ENCODE measurements around the gene NRDC.

NRDC gene

GRCh38 chr1:51799372-51799771 lies 79.2 kb downstream of the NRDC start:
- Histone ChIP-seq H3K4me1 (no peaks in the 10 kb centered on the region), H3K36me3 (replicated peaks) (peaks cover 34% of the 10 kb centered on the region), H3K9me3 (no peaks in the 10 kb centered on the region), H3K4me3 (no peak overlapping the region), H3K27me3 (ENCODE audit: low read depth) (no peaks in the 10 kb centered on the region)
- DNase-seq (ENCODE audit: low spot score in 2 of 2): no peak
- in situ Hi-C loops (cut with MboI; ENCODE audit: low sequenced_read_pairs): no loop called here

- Histone ChIP-seq H3K4me1 (no peaks in the 10 kb centered on the region), H3K36me3 (replicated peaks) (peaks cover 59% of the 10 kb centered on the region), H3K4me3 (no peak overlapping the region), H3K27me3 (ENCODE audit: low read depth) (no peaks in the 10 kb centered on the region), H3K9me3 (no peaks in the 10 kb centered on the region)
- in situ Hi-C loops (cut with MboI; ENCODE audit: low sequenced_read_pairs): no loop called here
- DNase-seq (ENCODE audit: low spot score in 2 of 2): no peak
Observed at GRCh38 chr1:51794868-51795267, 83.7 kb downstream of the NRDC start.

GRCh38 chr1:51794260-51794659 lies 84.3 kb downstream of the NRDC start:
- no peak overlapping the region for H3K4me3 ChIP-seq
- in situ Hi-C loops (cut with MboI; ENCODE audit: low sequenced_read_pairs): no loop called here
- no peaks in the 10 kb centered on the region for H3K27me3 ChIP-seq (ENCODE audit: low read depth)
- H3K9me3 ChIP-seq: no peaks in the 10 kb centered on the region
- H3K36me3 ChIP-seq (replicated peaks): peaks cover 65% of the 10 kb centered on the region
- H3K4me1 ChIP-seq: no peaks in the 10 kb centered on the region
- DNase-seq (ENCODE audit: low spot score in 2 of 2): no peak

- H3K4me3 ChIP-seq: no peak overlapping the region
- DNase-seq (ENCODE audit: low spot score in 2 of 2): no peak
- H3K4me1 ChIP-seq: no peaks in the 10 kb centered on the region
- H3K36me3 ChIP-seq (replicated peaks): peaks cover 76% of the 10 kb centered on the region
- H3K9me3 ChIP-seq: no peaks in the 10 kb centered on the region
- H3K27me3 ChIP-seq (ENCODE audit: low read depth): no peaks in the 10 kb centered on the region
- in situ Hi-C loops (cut with MboI; ENCODE audit: low sequenced_read_pairs): no loop called here
Observed at GRCh38 chr1:51792864-51793263, 85.7 kb downstream of the NRDC start.

- DNase-seq (ENCODE audit: low spot score in 2 of 2): no peak
- Histone ChIP-seq H3K9me3 (no peaks in the 10 kb centered on the region), H3K4me3 (no peak overlapping the region), H3K4me1 (no peaks in the 10 kb centered on the region), H3K36me3 (replicated peaks) (peaks cover 82% of the 10 kb centered on the region), H3K27me3 (ENCODE audit: low read depth) (no peaks in the 10 kb centered on the region)
- in situ Hi-C loops (cut with MboI; ENCODE audit: low sequenced_read_pairs): no loop called here
Observed at GRCh38 chr1:51791888-51792287, 86.6 kb downstream of the NRDC start.

GRCh38 chr1:51790385-51790784 lies 88.1 kb downstream of the NRDC start:
- no peak for DNase-seq (ENCODE audit: low spot score in 2 of 2)
- H3K36me3 ChIP-seq (replicated peaks): peaks cover 96% of the 10 kb centered on the region
- no peaks in the 10 kb centered on the region for H3K4me1 ChIP-seq
- no peaks in the 10 kb centered on the region for H3K9me3 ChIP-seq
- no peaks in the 10 kb centered on the region for H3K27me3 ChIP-seq (ENCODE audit: low read depth)
- no peak overlapping the region for H3K4me3 ChIP-seq
- in situ Hi-C loops (cut with MboI; ENCODE audit: low sequenced_read_pairs): no loop called here

GRCh38 chr1:51789342-51789741 lies 89.2 kb downstream of the NRDC start:
- Histone ChIP-seq H3K36me3 (replicated peaks) (peaks cover 96% of the 10 kb centered on the region), H3K4me1 (no peaks in the 10 kb centered on the region), H3K27me3 (ENCODE audit: low read depth) (no peaks in the 10 kb centered on the region), H3K4me3 (no peak overlapping the region), H3K9me3 (no peaks in the 10 kb centered on the region)
- in situ Hi-C loops (cut with MboI; ENCODE audit: low sequenced_read_pairs): no loop called here
- DNase-seq (ENCODE audit: low spot score in 2 of 2): no peak

GRCh38 chr1:51788938-51789337 lies 89.6 kb downstream of the NRDC start:
- H3K4me3 ChIP-seq: no peak overlapping the region
- H3K36me3 ChIP-seq (replicated peaks): peaks cover 96% of the 10 kb centered on the region
- in situ Hi-C loops (cut with MboI; ENCODE audit: low sequenced_read_pairs): no loop called here
- H3K27me3 ChIP-seq (ENCODE audit: low read depth): no peaks in the 10 kb centered on the region
- no peaks in the 10 kb centered on the region for H3K9me3 ChIP-seq
- DNase-seq (ENCODE audit: low spot score in 2 of 2): no peak
- no peaks in the 10 kb centered on the region for H3K4me1 ChIP-seq

GRCh38 chr1:51784997-51785421 lies 93.5 kb downstream of the NRDC start:
- Histone ChIP-seq H3K27me3 (ENCODE audit: low read depth) (no peaks in the 10 kb centered on the region), H3K4me3 (no peak overlapping the region), H3K36me3 (replicated peaks) (peaks cover 78% of the 10 kb centered on the region), H3K9me3 (no peaks in the 10 kb centered on the region), H3K4me1 (no peaks in the 10 kb centered on the region)
- in situ Hi-C loops (cut with MboI; ENCODE audit: low sequenced_read_pairs): no loop called here
- DNase-seq (ENCODE audit: low spot score in 2 of 2): no peak

GRCh38 chr1:51780927-51781326 lies 97.6 kb downstream of the NRDC start:
- H3K36me3 ChIP-seq (replicated peaks): peaks cover 46% of the 10 kb centered on the region
- H3K4me1 ChIP-seq: no peaks in the 10 kb centered on the region
- DNase-seq (ENCODE audit: low spot score in 2 of 2): no peak
- in situ Hi-C loops (cut with MboI; ENCODE audit: low sequenced_read_pairs): no loop called here
- no peak overlapping the region for H3K4me3 ChIP-seq
- H3K9me3 ChIP-seq: no peaks in the 10 kb centered on the region
- no peaks in the 10 kb centered on the region for H3K27me3 ChIP-seq (ENCODE audit: low read depth)

GRCh38 chr1:51776408-51776807 lies 102.1 kb downstream of the NRDC start:
- peaks cover 43% of the 10 kb centered on the region for H3K36me3 ChIP-seq (replicated peaks)

GRCh38 chr1:51768971-51769588 lies 109.4 kb downstream of the NRDC start:
- Histone ChIP-seq H3K9me3 (no peaks in the 10 kb centered on the region), H3K4me3 (no peak overlapping the region), H3K27me3 (ENCODE audit: low read depth) (no peaks in the 10 kb centered on the region), H3K36me3 (replicated peaks) (peaks cover 38% of the 10 kb centered on the region), H3K4me1 (no peaks in the 10 kb centered on the region)
- in situ Hi-C loops (cut with MboI; ENCODE audit: low sequenced_read_pairs): no loop called here
- peak; percentile 29 to 66 for DNase-seq (ENCODE audit: low spot score in 2 of 2)

More at GRCh38 chr1:51776408-51776807, 102.1 kb downstream of the NRDC start:
- DNase-seq (ENCODE audit: low spot score in 2 of 2): no peak
- no peaks in the 10 kb centered on the region for H3K9me3 ChIP-seq
- no peak overlapping the region for H3K4me3 ChIP-seq
- no peaks in the 10 kb centered on the region for H3K4me1 ChIP-seq
- no peaks in the 10 kb centered on the region for H3K27me3 ChIP-seq (ENCODE audit: low read depth)
- in situ Hi-C loops (cut with MboI; ENCODE audit: low sequenced_read_pairs): no loop called here

- no peak for DNase-seq (ENCODE audit: low spot score in 2 of 2)
- H3K4me3 ChIP-seq: no peak overlapping the region
- H3K9me3 ChIP-seq: no peaks in the 10 kb centered on the region
- no peaks in the 10 kb centered on the region for H3K27me3 ChIP-seq (ENCODE audit: low read depth)
- H3K4me1 ChIP-seq: no peaks in the 10 kb centered on the region
- H3K36me3 ChIP-seq (replicated peaks): peaks cover 5% of the 10 kb centered on the region
- in situ Hi-C loops (cut with MboI; ENCODE audit: low sequenced_read_pairs): no loop called here
Observed at GRCh38 chr1:51761351-51761750, 117.2 kb downstream of the NRDC start.

GRCh38 chr1:51760872-51761271 lies 117.7 kb downstream of the NRDC start:
- DNase-seq (ENCODE audit: low spot score in 2 of 2): no peak
- in situ Hi-C loops (cut with MboI; ENCODE audit: low sequenced_read_pairs): no loop called here
- Histone ChIP-seq H3K27me3 (ENCODE audit: low read depth) (no peaks in the 10 kb centered on the region), H3K4me3 (no peak overlapping the region), H3K36me3 (replicated peaks) (peaks cover 3% of the 10 kb centered on the region), H3K9me3 (no peaks in the 10 kb centered on the region), H3K4me1 (no peaks in the 10 kb centered on the region)

GRCh38 chr1:51758310-51758709 lies 120.2 kb downstream of the NRDC start:
- Histone ChIP-seq H3K9me3 (no peaks in the 10 kb centered on the region), H3K36me3 (replicated peaks) (peaks cover 3% of the 10 kb centered on the region), H3K4me3 (no peak overlapping the region), H3K27me3 (ENCODE audit: low read depth) (no peaks in the 10 kb centered on the region), H3K4me1 (no peaks in the 10 kb centered on the region)
- DNase-seq (ENCODE audit: low spot score in 2 of 2): no peak
- in situ Hi-C loops (cut with MboI; ENCODE audit: low sequenced_read_pairs): no loop called here
